ENCODE results near the gene DEPDC1B. TPM values are rescaled to one million over a fixed set of nuclear protein-coding genes. Genes with fewer than 3 reads are reported as not detected.

The DEPDC1B gene
- total and polyA plus RNA-seq, 2 of the 4 experiments (the other 2 are of a cell fraction): 4.4 to 9.3 TPM

- Histone ChIP-seq H3K27me3 (ENCODE audit: control insufficient read depth, insufficient read depth, low read length) (no peaks in the 10 kb centered on the region), H3K27ac (ENCODE audit: insufficient read depth, low read length) (no peak overlapping the region), H4K8ac (ENCODE audit: low read depth in 2 of 2, low read length in 2 of 2) (no peak overlapping the region), H3K9me3 (ENCODE audit: control insufficient read depth, insufficient read depth, low read length) (no peaks in the 10 kb centered on the region), H2AK5ac (ENCODE audit: low read depth, low read length) (no peak overlapping the region), H3K56ac (ENCODE audit: extremely low read depth, insufficient read depth, low read length) (no peak overlapping the region), H3K4me1 (ENCODE audit: control insufficient read depth, insufficient read depth, low read length) (peaks cover 6% of the 10 kb centered on the region), H3K4me2 (ENCODE audit: low read depth, low read length) (no peak overlapping the region), H3K9ac (ENCODE audit: low read depth, low read length) (no peak overlapping the region), H2BK20ac (ENCODE audit: low read depth, low read length) (no peak overlapping the region), H3K18ac (ENCODE audit: low read depth, low read length) (no peak overlapping the region), H3K9me1 (ENCODE audit: insufficient read depth, low read length) (peaks cover 7% of the 10 kb centered on the region), H2AK9ac (replicated peaks; ENCODE audit: low read depth, low read length, poor library complexity) (no peak overlapping the region), H2BK120ac (ENCODE audit: low read depth, low read length) (no peak overlapping the region), H4K91ac (ENCODE audit: insufficient read depth, low read depth, low read length) (no peak overlapping the region), H3K36me3 (ENCODE audit: control insufficient read depth, insufficient read depth, low read length) (no peaks in the 10 kb centered on the region), H4K5ac (ENCODE audit: low read depth, low read length) (no peak overlapping the region), H3K4ac (ENCODE audit: low read depth, low read length) (no peak overlapping the region), H2AFZ (replicated peaks; ENCODE audit: low read length, poor library complexity) (no peak overlapping the region), H2BK5ac (ENCODE audit: low read depth, low read length, poor library complexity, severe bottlenecking) (no peak overlapping the region), H2BK15ac (ENCODE audit: low read depth, low read length) (no peak overlapping the region), H3K4me3 (ENCODE audit: insufficient read depth, low read depth, low read length) (no peak overlapping the region), H4K20me1 (ENCODE audit: insufficient read depth, low read length) (no peaks in the 10 kb centered on the region), H3K23ac (ENCODE audit: low read depth, low read length) (no peak overlapping the region), H3K14ac (replicated peaks; ENCODE audit: low read depth, low read length) (no peak overlapping the region), H3K79me1 (ENCODE audit: low read depth in 1 of 2, low read length in 2 of 2) (peaks cover 0 to 5% of the 10 kb centered on the region in 2 experiments; a peak in 1 of 4 replicates)
- dilution Hi-C loops (cut with HindIII; ENCODE audit: low sequenced_read_pairs, unreplicated experiment): no loop called here
- ChIA-PET CTCF (no interaction called here), POLR2A (ENCODE audit: unreplicated experiment) (no interaction called here)
- no TSS peak for BruUV-seq (replicated peaks)
- in situ Hi-C loops (cut with MboI; ENCODE audit: low sequenced_read_pairs): no loop called here
- ATAC-seq (ENCODE audit: low read depth): no peak
- WGBS, 2 experiments (ENCODE audit: extremely low coverage in 2 of 2, insufficient read length in 1 of 2): no CpG with 5 or more reads among the region's 4 CpGs
- TF ChIP-seq RFX5 (IDR thresholded peaks at IDR 0.05; ENCODE audit: low read depth, low read length): no peak
- no peak for TF ChIP-seq USF2 (IDR thresholded peaks at IDR 0.05; ENCODE audit: low read depth, low read length)
- TF ChIP-seq ELK1 (IDR thresholded peaks at IDR 0.05; ENCODE audit: borderline replicate concordance, low read depth, low read length): no peak
- TF ChIP-seq SMC3 (IDR thresholded peaks at IDR 0.05; ENCODE audit: low read depth, low read length): no peak
- TF ChIP-seq MAFK (IDR thresholded peaks at IDR 0.05; ENCODE audit: low read depth, low read length): no peak
- TF ChIP-seq RAD21 (IDR thresholded peaks at IDR 0.05; ENCODE audit: low read length): no peak
- no peak for TF ChIP-seq MXI1 (IDR thresholded peaks at IDR 0.05; ENCODE audit: borderline replicate concordance, low read depth, low read length)
- no peak for TF ChIP-seq BHLHE40 (IDR thresholded peaks at IDR 0.05; ENCODE audit: low read depth, low read length)
- no peak for TF ChIP-seq CEBPB (IDR thresholded peaks at IDR 0.05; ENCODE audit: low read depth, low read length)
- no peak for TF ChIP-seq CTCF (conservative IDR thresholded peaks at IDR 0.05; ENCODE audit: low read depth, low read length)
- TF ChIP-seq FOS (IDR thresholded peaks at IDR 0.05; ENCODE audit: low read depth, low read length): no peak
- TF ChIP-seq CHD1 (IDR thresholded peaks at IDR 0.05; ENCODE audit: low read depth, low read length): no peak
- no peak for TF ChIP-seq POLR2A (IDR thresholded peaks at IDR 0.05; ENCODE audit: low read depth, low read length)
- TF ChIP-seq NFE2L2 (IDR thresholded peaks at IDR 0.05; ENCODE audit: low read depth, low read length): no peak
- TF ChIP-seq RCOR1 (IDR thresholded peaks at IDR 0.05; ENCODE audit: insufficient replicate concordance, low read length): no peak
- no peak for DNase-seq
- intact Hi-C loops (cut with micrococcal nuclease): no loop called here
Observed at GRCh38 chr5:60636644-60637043, 63.3 kb downstream of the DEPDC1B start.

All from IMR-90 (cell line).